Gastrocnemius medialis (tissue), 4 donors: ENCODE results near the gene SLC6A6.

ENCODE experiments used
- POLR2A ChIP-seq, 2 donors: fragments of 450-650 bp; IDR thresholded peaks; one replicate each; pipeline ENCODE4 v1.6.1; 2017; ENCODE audit warnings: antibody characterized with exemption in 2 of 2, mild to moderate bottlenecking in 2 of 2, moderate library complexity in 2 of 2
- TF ChIP-seq, protein P1 (sequence below), 5 experiments: fragments of 450-650 bp in 3 of 5; fragments of 200-600 bp in 2 of 5; sonication (generic) in 2 of 5; IDR thresholded peaks in 4 of 5; conservative IDR thresholded peaks in 1 of 5; 1 replicate in 4 of 5; 2 replicates in 1 of 5; pipeline ENCODE4 v1.5.1; 2016 to 2019; ENCODE audit warnings: antibody characterized with exemption in 5 of 5, mild to moderate bottlenecking in 3 of 5, moderate library complexity in 3 of 5

DNA sequence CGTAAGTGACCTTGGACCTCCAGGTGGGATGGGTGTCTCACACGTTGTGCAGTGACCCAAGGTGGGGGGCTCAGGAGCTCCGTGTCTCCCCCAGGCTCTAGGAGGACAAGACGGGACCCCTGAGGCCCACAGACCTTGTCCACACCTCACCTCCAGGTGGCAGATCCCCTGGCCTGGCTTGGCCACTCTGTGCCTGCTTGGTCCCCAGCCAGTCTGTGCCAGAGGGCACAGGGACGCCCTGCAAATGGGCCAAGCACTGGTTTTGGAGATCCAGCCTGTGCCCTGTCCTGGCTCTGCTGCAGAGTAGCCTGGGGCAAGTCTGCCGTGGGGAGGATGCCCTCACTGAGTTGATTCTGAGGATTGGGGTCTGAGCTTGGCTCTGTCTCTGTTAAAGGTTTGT lies 14.0 kb downstream of the SLC6A6 start:
- TF ChIP-seq, protein P1, sequence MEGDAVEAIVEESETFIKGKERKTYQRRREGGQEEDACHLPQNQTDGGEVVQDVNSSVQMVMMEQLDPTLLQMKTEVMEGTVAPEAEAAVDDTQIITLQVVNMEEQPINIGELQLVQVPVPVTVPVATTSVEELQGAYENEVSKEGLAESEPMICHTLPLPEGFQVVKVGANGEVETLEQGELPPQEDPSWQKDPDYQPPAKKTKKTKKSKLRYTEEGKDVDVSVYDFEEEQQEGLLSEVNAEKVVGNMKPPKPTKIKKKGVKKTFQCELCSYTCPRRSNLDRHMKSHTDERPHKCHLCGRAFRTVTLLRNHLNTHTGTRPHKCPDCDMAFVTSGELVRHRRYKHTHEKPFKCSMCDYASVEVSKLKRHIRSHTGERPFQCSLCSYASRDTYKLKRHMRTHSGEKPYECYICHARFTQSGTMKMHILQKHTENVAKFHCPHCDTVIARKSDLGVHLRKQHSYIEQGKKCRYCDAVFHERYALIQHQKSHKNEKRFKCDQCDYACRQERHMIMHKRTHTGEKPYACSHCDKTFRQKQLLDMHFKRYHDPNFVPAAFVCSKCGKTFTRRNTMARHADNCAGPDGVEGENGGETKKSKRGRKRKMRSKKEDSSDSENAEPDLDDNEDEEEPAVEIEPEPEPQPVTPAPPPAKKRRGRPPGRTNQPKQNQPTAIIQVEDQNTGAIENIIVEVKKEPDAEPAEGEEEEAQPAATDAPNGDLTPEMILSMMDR (IDR thresholded peaks at IDR 0.05 in 4 of 5, conservative IDR thresholded peaks at IDR 0.05 in 1 of 5), result no peak
- TF ChIP-seq POLR2A (IDR thresholded peaks at IDR 0.05), result no peak
